Glutamatergic neuron (in vitro differentiated cells): ENCODE results near the gene CIT. TPM values are rescaled to one million over a fixed set of nuclear protein-coding genes. Genes with fewer than 3 reads are reported as not detected.

ENCODE experiments used
- DNase-seq: peaks from one replicate; pipeline ENCODE4 v3.0.0; 2022
- H3K27ac Mint-ChIP-seq: one replicate; pipeline ENCODE4 v1.8.0; 2020; ENCODE audit warnings: mild to moderate bottlenecking, mixed read lengths, inconsistent platforms; ENCODE audit not compliant: unreplicated experiment
- H3K27me3 Mint-ChIP-seq: one replicate; pipeline ENCODE4 v1.8.0; 2020; ENCODE audit warnings: mild to moderate bottlenecking, moderate library complexity, mixed read lengths, inconsistent platforms; ENCODE audit not compliant: unreplicated experiment
- H3K36me3 Mint-ChIP-seq: one replicate; pipeline ENCODE4 v1.8.0; 2020; ENCODE audit warnings: mild to moderate bottlenecking, mixed read lengths, inconsistent platforms; ENCODE audit not compliant: unreplicated experiment
- H3K4me1 Mint-ChIP-seq: one replicate; pipeline ENCODE4 v1.8.0; 2020; ENCODE audit warnings: mild to moderate bottlenecking, low read depth, mixed read lengths, inconsistent platforms; ENCODE audit not compliant: unreplicated experiment
- H3K4me3 Mint-ChIP-seq: one replicate; pipeline ENCODE4 v1.8.0; 2020; ENCODE audit warnings: mild to moderate bottlenecking, mixed read lengths, inconsistent platforms; ENCODE audit not compliant: unreplicated experiment
- H3K9me3 Mint-ChIP-seq: one replicate; pipeline ENCODE4 v1.8.0; 2020; ENCODE audit warnings: mild to moderate bottlenecking, moderate library complexity, mixed read lengths, inconsistent platforms; ENCODE audit not compliant: unreplicated experiment
- total RNA-seq: library from RNA; stranded (reverse); fragmentation: NEBNext Ultra II Directional; extraction: Animal tissue kit (Norgen Biotek cat#: 25700); gene quantifications from one replicate; pipeline ENCODE4 v1.2.1, GENCODE V29; 2021; ENCODE audit not compliant: unreplicated experiment
- TF ChIP-seq, protein P1 (sequence below): fragments of 200-600 bp; sonication (generic); IDR thresholded peaks from one replicate; pipeline ENCODE4 v1.5.0; 2021; ENCODE audit not compliant: partially characterized antibody, unreplicated experiment

CIT gene
- total RNA-seq, 1 donor from 2014 or later, result 20.8 TPM

DNA sequence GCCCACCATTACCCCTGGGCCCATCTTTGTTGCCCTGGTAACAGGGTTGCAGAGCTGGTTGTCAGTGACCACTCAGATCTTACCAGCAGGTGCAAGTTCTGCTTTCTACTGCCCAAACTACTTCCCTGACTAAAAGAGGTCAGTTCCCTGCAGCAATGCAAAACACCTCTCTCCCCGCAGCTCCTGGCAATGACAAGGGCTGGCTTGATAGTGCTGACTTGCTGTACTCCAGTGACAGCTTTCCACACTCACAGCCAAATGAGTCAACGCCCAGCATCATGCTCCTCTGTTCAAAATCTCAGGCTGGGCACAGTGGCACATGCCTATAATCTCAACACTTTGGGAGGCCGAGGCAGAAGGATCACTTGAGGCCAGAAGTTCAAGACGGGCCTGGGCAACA is 90.6 kb downstream of the CIT start:
- Mint-ChIP-seq H3K36me3 (peaks cover 4% of the 10 kb centered on the region), H3K27ac (no peak overlapping the region), H3K4me3 (no peak overlapping the region), H3K9me3 (no peaks in the 10 kb centered on the region), H3K27me3 (no peaks in the 10 kb centered on the region), H3K4me1 (no peaks in the 10 kb centered on the region)
- TF ChIP-seq, protein P1, sequence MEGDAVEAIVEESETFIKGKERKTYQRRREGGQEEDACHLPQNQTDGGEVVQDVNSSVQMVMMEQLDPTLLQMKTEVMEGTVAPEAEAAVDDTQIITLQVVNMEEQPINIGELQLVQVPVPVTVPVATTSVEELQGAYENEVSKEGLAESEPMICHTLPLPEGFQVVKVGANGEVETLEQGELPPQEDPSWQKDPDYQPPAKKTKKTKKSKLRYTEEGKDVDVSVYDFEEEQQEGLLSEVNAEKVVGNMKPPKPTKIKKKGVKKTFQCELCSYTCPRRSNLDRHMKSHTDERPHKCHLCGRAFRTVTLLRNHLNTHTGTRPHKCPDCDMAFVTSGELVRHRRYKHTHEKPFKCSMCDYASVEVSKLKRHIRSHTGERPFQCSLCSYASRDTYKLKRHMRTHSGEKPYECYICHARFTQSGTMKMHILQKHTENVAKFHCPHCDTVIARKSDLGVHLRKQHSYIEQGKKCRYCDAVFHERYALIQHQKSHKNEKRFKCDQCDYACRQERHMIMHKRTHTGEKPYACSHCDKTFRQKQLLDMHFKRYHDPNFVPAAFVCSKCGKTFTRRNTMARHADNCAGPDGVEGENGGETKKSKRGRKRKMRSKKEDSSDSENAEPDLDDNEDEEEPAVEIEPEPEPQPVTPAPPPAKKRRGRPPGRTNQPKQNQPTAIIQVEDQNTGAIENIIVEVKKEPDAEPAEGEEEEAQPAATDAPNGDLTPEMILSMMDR, result no peak
- DNase-seq, result no peak

DNA sequence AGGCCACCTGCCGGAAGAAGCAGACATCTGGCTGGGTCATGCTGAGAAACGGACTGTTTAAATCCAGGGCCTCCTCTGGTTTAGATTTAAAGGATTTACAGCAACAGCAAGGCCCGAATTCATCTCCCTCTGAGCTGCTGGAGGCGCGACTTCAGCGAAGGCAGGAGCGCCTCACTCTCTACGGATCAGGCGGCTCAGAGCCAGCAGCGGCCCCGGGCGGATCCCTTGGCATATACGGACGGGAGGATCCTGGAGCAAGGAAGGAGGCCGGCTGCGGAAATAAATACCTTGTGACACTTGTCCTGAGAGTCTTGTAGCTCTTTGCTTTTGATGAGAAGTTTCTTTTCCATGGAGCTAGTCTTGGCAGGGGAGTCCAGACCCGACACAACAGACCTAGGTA is 92.4 kb downstream of the CIT start:
- no peaks in the 10 kb centered on the region for H3K4me1 Mint-ChIP-seq
- peaks cover 4% of the 10 kb centered on the region for H3K36me3 Mint-ChIP-seq
- no peaks in the 10 kb centered on the region for H3K9me3 Mint-ChIP-seq
- no peak overlapping the region for H3K4me3 Mint-ChIP-seq
- no peaks in the 10 kb centered on the region for H3K27me3 Mint-ChIP-seq
- TF ChIP-seq, protein P1, result no peak
- H3K27ac Mint-ChIP-seq, result no peak overlapping the region
- DNase-seq, result no peak

DNA sequence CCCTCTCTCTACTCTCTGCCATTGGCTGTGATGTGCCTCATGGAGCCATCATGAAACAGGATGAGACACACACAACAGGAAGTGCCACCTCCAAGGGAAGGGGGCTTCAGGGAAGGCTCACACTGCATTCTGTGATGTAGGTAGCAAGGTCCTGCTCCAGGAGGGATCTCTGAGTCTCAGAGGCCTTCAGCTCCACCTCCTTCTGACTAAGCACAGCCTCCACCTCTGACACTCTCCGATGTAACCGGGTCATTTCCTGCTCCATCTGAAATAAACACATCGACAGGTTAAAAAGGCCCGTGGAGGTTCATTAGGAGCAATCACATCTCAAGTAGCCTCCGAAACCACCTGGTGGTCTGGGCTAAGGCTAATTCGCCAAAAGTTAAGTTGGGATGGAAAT is 93.3 kb downstream of the CIT start:
- Mint-ChIP-seq H3K36me3 (peaks cover 4% of the 10 kb centered on the region), H3K4me3 (no peak overlapping the region)

DNA sequence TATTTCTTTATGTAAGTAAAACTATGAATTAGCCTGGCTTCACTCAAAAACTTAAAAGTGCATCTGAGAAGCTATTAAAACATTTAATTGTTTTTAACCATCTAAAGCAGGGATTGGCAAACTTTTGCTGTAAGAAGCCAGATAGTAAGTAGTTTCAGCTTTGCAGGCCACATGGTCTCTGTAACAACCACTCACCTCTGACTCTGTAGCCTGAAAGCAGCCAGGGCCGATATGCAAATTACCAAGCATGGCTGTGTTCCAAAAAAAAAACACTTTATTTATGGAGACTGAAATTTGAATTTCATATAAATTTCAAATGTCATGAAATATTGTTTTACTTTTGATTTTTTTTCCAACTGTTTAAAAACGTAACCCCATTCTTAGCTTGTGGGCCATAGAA is 95.3 kb downstream of the CIT start:
- no peak overlapping the region for H3K27ac Mint-ChIP-seq
- H3K9me3 Mint-ChIP-seq, result no peaks in the 10 kb centered on the region
- H3K27me3 Mint-ChIP-seq, result no peaks in the 10 kb centered on the region
- DNase-seq, result no peak
- TF ChIP-seq, protein P1, result no peak
- no peaks in the 10 kb centered on the region for H3K4me1 Mint-ChIP-seq
- H3K36me3 Mint-ChIP-seq, result peaks cover 4% of the 10 kb centered on the region
- no peak overlapping the region for H3K4me3 Mint-ChIP-seq

More for the DNA sequence above, 93.3 kb downstream of the CIT start:
- Mint-ChIP-seq H3K4me1 (no peaks in the 10 kb centered on the region), H3K9me3 (no peaks in the 10 kb centered on the region), H3K27me3 (no peaks in the 10 kb centered on the region), H3K27ac (no peak overlapping the region)
- no peak for DNase-seq
- TF ChIP-seq, protein P1, result no peak

- Mint-ChIP-seq H3K4me1 (no peaks in the 10 kb centered on the region), H3K36me3 (peaks cover 4% of the 10 kb centered on the region), H3K4me3 (no peak overlapping the region), H3K27ac (no peak overlapping the region), H3K9me3 (no peaks in the 10 kb centered on the region), H3K27me3 (no peaks in the 10 kb centered on the region)
- DNase-seq, result peak; percentile 44
- TF ChIP-seq, protein P1, result peak; percentile 83
Observed at GRCh38 chr12:119780786-119781434, 96.2 kb downstream of the CIT start.
